IMR-90 (cell line): Measurements from ENCODE around the gene CDHR3.

Source experiments
- CEBPB ChIP-seq: IDR thresholded peaks from 2 replicates; pipeline ENCODE4 v1.6.1; 2012; ENCODE audit warnings: low read depth, low read length, improper control_type of control experiment
- MAZ ChIP-seq: IDR thresholded peaks from 2 replicates; pipeline ENCODE4 v1.6.1; 2012; ENCODE audit warnings: low read depth, mild to moderate bottlenecking, low read length, improper control_type of control experiment, moderate library complexity, borderline replicate concordance
- POLR2A ChIP-seq: IDR thresholded peaks from 2 replicates; pipeline ENCODE4 v1.6.1; 2012; ENCODE audit warnings: mild to moderate bottlenecking, low read depth, low read length
- RFX5 ChIP-seq: IDR thresholded peaks from 2 replicates; pipeline ENCODE4 v1.8.0; 2012; ENCODE audit warnings: low read depth, mild to moderate bottlenecking, low read length, moderate library complexity
- SMC3 ChIP-seq: fragments of 150-350 bp; IDR thresholded peaks from 2 replicates; pipeline ENCODE4 v1.6.1; 2016; ENCODE audit warnings: low read depth, mild to moderate bottlenecking, antibody characterized with exemption, low read length, moderate library complexity
- USF2 ChIP-seq: fragments of 150-350 bp; IDR thresholded peaks from 2 replicates; pipeline ENCODE4 v1.6.1; 2017; ENCODE audit warnings: mild to moderate bottlenecking, antibody characterized with exemption, low read length, low read depth
- TF ChIP-seq, protein P1 (sequence below): conservative IDR thresholded peaks from 2 replicates; pipeline ENCODE4 v1.5.1; 2012; ENCODE audit warnings: mild to moderate bottlenecking, low read depth, low read length, improper control_type of control experiment

DNA sequence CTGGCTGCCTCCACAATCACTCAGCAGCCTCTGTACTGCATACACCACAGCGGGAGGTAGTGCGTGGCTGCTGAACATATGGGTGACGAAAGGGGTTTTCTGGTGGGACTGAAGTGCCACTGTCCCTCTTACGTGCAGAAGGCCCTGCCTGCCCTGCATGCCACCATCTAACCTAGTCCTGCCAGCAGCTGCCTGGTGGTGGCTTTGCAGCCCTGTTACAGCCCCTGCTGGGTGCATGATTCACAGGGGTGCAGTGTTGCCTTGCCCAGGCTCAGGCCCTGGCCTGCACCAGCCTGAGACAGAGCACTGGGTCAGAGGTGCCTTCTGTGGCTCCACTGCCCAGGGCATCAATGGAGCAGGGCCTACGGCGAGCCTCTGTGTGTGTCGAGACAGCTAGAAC lies 98.9 kb downstream of the CDHR3 start:
- TF ChIP-seq, protein P1, sequence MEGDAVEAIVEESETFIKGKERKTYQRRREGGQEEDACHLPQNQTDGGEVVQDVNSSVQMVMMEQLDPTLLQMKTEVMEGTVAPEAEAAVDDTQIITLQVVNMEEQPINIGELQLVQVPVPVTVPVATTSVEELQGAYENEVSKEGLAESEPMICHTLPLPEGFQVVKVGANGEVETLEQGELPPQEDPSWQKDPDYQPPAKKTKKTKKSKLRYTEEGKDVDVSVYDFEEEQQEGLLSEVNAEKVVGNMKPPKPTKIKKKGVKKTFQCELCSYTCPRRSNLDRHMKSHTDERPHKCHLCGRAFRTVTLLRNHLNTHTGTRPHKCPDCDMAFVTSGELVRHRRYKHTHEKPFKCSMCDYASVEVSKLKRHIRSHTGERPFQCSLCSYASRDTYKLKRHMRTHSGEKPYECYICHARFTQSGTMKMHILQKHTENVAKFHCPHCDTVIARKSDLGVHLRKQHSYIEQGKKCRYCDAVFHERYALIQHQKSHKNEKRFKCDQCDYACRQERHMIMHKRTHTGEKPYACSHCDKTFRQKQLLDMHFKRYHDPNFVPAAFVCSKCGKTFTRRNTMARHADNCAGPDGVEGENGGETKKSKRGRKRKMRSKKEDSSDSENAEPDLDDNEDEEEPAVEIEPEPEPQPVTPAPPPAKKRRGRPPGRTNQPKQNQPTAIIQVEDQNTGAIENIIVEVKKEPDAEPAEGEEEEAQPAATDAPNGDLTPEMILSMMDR, result no peak
- TF ChIP-seq POLR2A, result no peak
- TF ChIP-seq RFX5, result no peak
- no peak for TF ChIP-seq CEBPB
- no peak for TF ChIP-seq USF2
- no peak for TF ChIP-seq SMC3
- TF ChIP-seq MAZ, result no peak
